ENCODE measurements around the gene GRIPAP1.

GRIPAP1 gene

GRCh38 chrX:48927123-48927522 lies 74.9 kb downstream of the GRIPAP1 start:
- no peak for DNase-seq (ENCODE audit: low read depth, low spot score)

- no peak for DNase-seq (ENCODE audit: low read depth, low spot score)
Observed at GRCh38 chrX:48924270-48924669, 77.8 kb downstream of the GRIPAP1 start.

- no peak for DNase-seq (ENCODE audit: low read depth, low spot score)
Observed at GRCh38 chrX:48923771-48924170, 78.3 kb downstream of the GRIPAP1 start.

Measured in iPS DF 19.7 (cell line).